ENCODE measurements around the gene ZBTB17.

DNA sequence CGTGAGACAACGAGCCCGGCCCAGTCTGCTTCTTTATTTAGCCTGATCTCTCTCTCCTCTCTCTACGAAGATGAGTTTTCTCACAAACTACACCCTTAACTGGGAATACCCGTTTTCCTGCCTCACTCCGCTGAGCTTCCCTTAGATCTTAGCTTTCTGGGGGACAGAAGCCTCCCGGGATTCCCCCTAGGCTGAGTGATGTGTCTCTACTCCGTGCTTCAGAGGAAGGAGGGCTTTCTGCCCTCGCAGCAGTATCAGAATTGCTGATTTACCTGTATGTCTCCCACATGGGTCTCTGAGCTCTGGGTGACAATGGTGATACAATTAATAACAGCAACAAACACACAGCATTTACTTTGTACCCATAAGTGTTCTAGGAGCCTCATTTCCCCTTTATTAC is 1.0 kb downstream of the ZBTB17 start:
- TF ChIP-seq, protein P1, sequence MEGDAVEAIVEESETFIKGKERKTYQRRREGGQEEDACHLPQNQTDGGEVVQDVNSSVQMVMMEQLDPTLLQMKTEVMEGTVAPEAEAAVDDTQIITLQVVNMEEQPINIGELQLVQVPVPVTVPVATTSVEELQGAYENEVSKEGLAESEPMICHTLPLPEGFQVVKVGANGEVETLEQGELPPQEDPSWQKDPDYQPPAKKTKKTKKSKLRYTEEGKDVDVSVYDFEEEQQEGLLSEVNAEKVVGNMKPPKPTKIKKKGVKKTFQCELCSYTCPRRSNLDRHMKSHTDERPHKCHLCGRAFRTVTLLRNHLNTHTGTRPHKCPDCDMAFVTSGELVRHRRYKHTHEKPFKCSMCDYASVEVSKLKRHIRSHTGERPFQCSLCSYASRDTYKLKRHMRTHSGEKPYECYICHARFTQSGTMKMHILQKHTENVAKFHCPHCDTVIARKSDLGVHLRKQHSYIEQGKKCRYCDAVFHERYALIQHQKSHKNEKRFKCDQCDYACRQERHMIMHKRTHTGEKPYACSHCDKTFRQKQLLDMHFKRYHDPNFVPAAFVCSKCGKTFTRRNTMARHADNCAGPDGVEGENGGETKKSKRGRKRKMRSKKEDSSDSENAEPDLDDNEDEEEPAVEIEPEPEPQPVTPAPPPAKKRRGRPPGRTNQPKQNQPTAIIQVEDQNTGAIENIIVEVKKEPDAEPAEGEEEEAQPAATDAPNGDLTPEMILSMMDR (IDR thresholded peaks at IDR 0.05): no peak
- TF ChIP-seq POLR2A (IDR thresholded peaks at IDR 0.05): no peak

Measured in heart left ventricle (tissue), 13 donors.